NCI-H1930 (cell line): ENCODE measurements around the gene SLC5A10.

Experiments
- DNase-seq, 2 experiments: peaks; one replicate each; lab custom pipeline; 2025; lab: John Stamatoyannopoulos, UW

The SLC5A10 gene

GRCh38 chr17:18984273-18985114, 32.5 kb downstream of the SLC5A10 start:
- no peak for DNase-seq

DNA sequence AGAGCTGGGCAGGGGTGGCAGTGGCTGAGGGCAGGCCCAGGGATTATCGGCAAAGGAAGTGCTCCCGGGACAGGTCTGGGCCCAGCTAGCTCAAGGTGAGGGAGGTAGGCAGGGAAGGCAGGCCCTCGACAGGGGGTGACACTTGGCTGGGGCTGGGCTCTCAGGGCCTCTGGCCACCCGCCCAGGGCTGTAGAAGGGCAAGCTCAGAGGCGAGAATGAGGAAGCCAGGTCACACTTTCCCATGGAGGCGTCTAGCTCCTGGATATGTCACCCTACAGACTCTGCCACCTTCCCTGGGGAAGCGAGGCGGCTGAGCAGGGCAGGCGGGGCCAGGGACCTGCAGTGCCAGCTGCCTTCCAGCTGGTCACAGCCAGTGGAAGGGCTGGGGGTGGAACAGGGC, 33.5 kb downstream of the SLC5A10 start:
- DNase-seq, result no peak

DNA sequence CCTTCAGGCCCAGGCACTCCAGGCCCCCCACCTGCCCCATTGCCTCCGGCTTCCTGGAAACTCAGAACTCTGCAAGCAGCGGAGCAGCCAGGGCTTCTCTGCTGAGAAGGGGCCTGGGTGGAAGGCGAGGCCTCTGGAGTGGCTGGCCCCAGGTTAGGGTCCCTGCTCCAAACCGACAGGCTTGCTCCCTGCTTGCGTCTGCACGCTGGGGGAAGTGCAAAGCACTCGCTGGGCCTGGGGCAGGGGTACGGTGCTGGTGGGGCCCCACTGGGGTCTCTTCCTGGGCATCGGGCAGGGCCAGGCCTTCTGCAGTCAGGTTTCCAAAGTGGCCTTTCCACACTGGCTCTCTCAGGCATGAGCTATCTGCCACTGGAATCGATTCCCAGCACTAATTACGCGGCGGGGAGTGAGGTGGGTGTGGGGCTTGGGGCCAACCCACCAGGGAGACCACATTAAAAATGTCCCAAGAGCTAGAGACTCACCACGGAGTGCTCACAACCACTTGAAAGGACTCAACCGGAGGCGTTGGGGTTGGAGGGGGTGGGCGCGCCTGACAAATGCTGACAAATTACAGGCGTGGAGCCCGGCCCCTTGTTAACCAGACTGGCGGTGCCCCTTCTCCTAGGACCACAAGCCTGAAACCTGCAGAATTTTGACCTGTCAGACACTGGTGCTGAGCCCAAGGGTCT, 34.7 kb downstream of the SLC5A10 start:
- DNase-seq, result no peak

- DNase-seq, result no peak
These were observed 35.3 kb downstream of the SLC5A10 start for GRCh38 chr17:18987230-18987610.

DNA sequence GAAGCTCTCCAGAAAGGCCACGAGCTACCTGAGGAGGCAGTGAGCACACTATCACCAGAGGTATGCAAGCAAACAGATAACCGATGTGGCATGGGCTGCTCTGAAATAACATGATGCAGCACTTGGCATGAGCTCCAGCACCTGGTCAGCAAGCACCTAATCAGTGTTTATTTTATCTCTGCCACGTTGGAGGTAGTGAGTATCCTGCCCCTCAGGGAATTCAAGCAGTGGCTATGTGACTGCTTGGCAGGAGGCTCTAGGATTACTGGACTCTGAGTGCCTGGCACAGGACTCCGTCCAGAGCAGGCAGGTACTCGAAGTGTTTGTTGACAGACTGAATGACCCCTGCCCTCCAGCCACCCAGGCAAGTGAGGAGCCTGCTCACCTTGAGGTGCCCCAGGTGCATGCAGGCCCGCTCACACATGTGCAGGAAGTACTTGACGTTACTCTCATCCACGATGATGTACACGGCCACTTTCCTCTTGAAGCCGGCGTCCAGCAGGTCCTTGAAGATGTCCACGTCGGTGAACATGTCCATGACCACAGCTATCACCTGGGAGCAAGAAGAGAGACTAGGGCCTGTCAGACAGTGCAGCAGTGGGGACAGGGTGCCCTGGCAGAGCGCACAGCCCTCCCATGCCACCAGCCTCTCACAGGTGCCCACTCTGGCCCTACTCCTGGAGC, 36.0 kb downstream of the SLC5A10 start:
- no peak for DNase-seq

DNA sequence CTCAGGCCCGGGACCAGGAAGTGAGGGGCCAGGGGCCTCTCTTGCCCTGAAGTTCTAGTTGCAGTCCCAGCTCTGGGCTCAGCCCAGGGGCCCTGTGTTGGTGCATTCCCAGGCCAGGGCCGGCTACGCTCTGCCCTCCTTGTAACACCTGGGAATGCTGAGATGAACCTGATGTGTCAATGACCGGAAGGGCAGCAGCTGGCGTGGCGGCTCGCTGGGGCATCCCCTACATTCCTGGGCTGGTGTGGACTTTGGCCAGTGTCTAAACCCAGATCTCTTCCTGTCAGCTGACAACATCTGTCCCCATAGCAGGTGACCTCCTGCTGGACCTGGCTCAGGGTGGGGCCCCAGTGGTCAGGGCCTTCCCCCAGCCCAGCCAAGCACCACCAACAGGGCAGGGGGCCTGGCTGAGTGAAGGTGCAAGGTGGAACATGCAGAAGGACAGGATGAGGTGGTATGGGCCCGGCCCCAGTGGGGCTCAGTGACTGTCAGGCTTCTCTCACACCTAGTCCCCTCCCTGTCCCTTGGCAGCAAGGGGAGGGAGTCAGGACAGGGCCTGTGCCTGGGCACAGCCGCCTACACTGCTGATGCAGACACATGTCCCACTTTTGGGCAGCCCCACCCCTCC, 36.7 kb downstream of the SLC5A10 start:
- DNase-seq, result no peak

- DNase-seq, result no peak
These were observed 38.4 kb downstream of the SLC5A10 start for GRCh38 chr17:18990331-18990730.

DNA sequence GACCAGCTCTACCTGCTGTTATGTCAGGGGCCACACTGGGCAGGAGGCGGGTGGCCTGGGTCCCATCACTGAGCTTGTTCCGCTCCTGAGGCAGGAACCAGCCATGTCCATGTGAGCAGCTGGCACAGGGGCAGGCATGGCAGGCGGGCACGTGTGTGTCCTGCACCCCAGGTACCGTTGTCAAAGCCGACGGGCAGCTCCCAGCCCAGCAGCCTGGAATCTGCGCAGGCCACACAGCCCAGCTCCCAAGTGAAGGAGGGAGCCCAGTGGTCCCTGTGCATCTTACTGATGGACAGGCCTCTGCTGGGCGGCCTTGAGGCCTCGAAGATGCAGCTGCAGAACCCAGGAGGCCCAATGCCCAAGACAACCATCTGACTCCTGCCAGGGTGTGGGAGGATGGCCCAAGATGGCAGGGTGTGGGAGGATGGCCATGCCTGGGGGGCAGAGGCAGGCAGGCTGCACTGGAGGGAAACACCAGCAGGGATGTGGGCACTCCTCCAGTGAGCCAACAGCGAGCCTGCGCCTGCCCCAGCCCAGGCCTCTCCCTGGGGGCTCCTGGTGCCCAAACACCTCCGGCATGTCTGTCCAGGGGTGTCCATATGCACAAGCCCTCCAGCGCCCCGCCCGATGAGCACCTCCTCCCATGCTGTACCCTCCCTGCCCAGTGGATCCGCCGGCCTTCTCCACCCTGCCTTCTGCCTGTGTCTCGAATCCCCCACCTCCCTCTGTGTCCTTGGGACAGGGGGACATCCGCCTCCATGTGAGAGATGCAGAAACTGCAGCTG, 39.8 kb downstream of the SLC5A10 start:
- DNase-seq, result no peak

DNA sequence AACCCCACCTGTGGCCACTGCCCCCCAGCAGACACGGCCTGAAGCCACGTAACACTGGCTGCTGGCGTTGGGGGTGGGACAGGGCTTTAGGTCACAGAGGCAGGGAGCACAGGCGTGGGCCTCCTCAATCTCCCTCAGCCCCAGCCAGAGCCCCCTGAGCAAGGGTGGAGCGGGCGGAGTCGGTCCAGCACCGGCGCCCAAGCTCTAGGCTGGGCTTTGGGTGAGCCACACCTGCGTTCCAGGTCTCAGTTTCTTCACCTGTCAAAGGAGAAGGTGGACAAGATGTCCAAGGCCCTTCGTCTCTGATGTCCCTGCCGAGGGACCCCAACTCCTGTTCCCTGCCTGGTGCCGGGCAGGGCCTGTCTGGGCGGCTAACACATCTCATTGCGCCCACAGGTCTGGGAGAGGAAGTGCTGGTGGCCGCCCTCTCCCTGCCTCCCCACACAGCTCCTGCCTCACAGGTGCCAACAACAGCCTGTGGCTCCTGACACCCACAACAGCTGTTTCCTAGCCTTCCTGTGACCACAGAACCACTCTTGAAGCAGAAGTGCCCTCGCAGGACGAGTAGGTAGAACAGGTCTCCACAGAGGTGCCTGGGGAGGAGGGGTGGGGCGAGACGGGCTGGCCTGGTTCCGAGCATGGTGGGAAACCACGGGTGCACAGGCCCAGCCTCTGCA, 40.6 kb downstream of the SLC5A10 start:
- no peak for DNase-seq

DNA sequence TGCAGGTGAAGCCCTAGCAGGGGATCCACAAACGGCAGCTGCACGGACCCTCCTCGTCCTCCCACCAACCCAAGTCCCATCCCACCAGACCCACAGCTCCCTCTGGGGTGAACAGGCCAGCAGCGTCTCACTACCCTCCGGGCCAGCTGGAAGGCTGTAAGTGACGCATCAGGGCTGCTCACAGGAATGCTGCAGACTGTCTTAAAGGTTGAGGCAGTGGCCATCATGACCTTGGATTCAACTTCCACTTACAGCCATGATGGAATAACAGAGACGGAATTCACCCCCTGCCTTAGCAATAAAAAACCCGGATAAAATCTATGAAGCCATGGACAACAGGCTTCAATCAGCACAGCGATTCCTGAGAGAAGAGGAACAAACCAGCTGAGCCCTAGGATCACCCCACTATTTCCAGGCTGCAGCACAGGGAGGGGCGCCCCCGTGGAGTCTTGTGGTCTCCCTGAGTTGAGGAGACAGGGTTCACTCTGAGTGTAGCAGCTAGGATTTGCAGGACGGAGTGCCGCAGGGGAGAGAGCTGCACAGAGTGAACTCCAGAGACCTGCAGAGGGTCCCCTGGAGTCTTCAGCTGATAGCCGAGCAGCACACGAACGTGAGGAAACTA, 42.1 kb downstream of the SLC5A10 start:
- no peak for DNase-seq

DNA sequence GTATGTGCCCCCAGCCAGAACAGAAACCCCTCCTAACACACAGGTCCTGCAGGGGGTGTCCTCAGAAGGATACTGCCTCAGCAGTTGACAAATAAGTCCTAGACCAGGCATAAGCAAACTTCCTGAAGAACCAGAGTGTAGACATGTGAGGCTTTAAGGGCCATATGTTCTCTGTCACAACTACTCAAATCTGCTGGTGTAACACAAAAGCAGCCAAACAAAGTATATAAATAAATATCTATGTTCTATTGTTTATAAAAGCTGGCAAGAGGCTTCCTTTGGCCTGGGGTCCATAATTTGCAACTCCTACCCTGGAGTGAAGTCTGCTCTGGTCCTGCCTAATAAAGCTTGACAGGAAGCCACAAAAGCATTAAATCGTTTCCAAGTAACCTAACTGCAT, 42.7 kb downstream of the SLC5A10 start:
- DNase-seq, result no peak

- no peak for DNase-seq
These were observed 43.3 kb downstream of the SLC5A10 start for GRCh38 chr17:18995220-18995619.

- DNase-seq, result no peak
These were observed 44.5 kb downstream of the SLC5A10 start for GRCh38 chr17:18996458-18996857.

- no peak for DNase-seq
These were observed 45.8 kb downstream of the SLC5A10 start for GRCh38 chr17:18997650-18998196.

DNA sequence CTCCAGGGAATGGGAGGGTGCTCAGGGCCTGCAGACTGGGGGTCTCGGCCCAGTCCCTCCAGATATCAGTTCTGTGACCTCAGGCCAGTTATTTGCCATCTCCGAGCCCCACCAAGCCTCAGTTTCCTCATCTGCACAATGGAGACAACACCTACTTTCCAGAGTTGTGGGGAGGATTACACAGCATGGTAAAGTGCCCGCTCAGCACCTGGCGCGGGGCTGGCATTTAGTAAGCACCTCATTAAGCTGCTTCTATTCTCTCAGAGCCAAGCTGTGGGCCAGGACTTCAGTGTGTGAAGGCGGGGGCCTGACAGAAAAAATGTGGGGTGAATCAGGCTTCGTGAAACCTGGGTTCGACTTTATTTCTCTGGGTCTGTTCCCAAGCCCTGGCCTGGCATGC, 47.4 kb downstream of the SLC5A10 start:
- DNase-seq, result no peak

- DNase-seq, result no peak
These were observed 47.9 kb downstream of the SLC5A10 start for GRCh38 chr17:18999911-19000310.

- no peak for DNase-seq
These were observed 48.8 kb downstream of the SLC5A10 start for GRCh38 chr17:19000531-19001325.

DNA sequence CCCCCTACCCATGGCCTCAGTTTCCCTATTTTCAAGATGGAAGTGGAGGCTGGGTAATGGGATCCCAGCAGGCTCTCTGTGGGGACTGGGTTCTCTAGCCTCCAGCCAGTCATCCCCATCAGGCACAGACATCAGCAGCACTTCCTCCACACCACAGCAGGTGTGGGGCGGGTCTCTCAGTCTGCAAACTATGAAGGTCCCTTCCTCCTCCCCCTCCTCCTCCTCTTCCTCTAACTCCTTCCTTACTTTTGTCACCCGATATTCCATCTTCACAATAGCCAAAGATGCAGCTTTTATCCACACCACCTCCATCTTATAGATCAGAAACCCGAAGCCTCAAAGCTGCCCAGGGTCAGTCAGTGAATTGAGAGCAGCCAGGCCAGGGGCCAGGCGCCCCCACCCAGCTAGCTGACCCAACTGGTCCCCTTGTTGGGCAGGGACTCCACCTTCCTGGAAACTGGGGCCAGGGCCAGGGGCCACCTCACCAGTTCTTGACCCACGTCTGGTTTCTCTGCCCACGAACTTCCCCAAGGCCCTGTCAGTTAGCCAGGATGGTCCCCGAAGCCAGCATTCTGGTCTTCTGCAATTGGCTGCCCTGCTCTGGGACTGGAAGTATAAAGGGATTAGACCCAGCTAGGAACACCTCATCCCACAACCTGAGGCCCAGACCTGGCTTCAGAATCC, 50.1 kb downstream of the SLC5A10 start:
- no peak for DNase-seq
